Lower lobe of right lung (tissue), 2 donors: ENCODE results near the gene RCSD1. TPM values are rescaled to one million over a fixed set of nuclear protein-coding genes. Genes with fewer than 3 reads are reported as not detected.

Source experiments
- ATAC-seq, 2 donors: fragments of 200-7000 bp; cut with Tn5 transposase; one replicate each; pipeline ENCODE4 v1.9.1; 2020 to 2022; ENCODE audit warnings: mild to moderate bottlenecking in 2 of 2, moderate library complexity in 2 of 2
- DNase-seq: peaks from one replicate; pipeline ENCODE4 v3.0.0-alpha.2; 2020
- H3K27ac ChIP-seq: fragments of 200-600 bp; one replicate; pipeline ENCODE4 v1.8.0; 2022
- H3K27me3 ChIP-seq: fragments of 200-600 bp; one replicate; pipeline ENCODE4 v1.8.0; 2022; ENCODE audit warnings: low read depth
- H3K36me3 ChIP-seq: fragments of 200-600 bp; one replicate; pipeline ENCODE4 v1.8.0; 2022; ENCODE audit warnings: mild to moderate bottlenecking
- H3K4me1 ChIP-seq: fragments of 200-600 bp; one replicate; pipeline ENCODE4 v1.8.0; 2022
- H3K4me3 ChIP-seq: fragments of 200-600 bp; one replicate; pipeline ENCODE4 v1.8.0; 2022; ENCODE audit warnings: mild to moderate bottlenecking
- H3K9me3 ChIP-seq: fragments of 200-600 bp; one replicate; pipeline ENCODE4 v1.8.0; 2022
- intact Hi-C: fragments of 100-400 bp; cut with DNase I; formaldehyde crosslinking; loops from one replicate; pipeline ENCODE4 v1.11.0; 2022
- total RNA-seq: library from RNA; stranded (reverse); fragmentation: NEBNext Ultra II Directional; extraction: Animal tissue kit (Norgen Biotek cat#: 25700); gene quantifications from one replicate; pipeline ENCODE4 v1.2.1, GENCODE V29; 2021
- TF ChIP-seq, protein P1 (sequence below): fragments of 200-600 bp; IDR thresholded peaks from one replicate; pipeline ENCODE4 v1.8.0; 2022; ENCODE audit warnings: antibody characterized with exemption, mild to moderate bottlenecking
- donor health status: DM: no; HTN: yes; CAD: no; lungs with severe emphysema.

The RCSD1 gene
- total RNA-seq, 1 donor from 2014 or later = 20.7 TPM

DNA sequence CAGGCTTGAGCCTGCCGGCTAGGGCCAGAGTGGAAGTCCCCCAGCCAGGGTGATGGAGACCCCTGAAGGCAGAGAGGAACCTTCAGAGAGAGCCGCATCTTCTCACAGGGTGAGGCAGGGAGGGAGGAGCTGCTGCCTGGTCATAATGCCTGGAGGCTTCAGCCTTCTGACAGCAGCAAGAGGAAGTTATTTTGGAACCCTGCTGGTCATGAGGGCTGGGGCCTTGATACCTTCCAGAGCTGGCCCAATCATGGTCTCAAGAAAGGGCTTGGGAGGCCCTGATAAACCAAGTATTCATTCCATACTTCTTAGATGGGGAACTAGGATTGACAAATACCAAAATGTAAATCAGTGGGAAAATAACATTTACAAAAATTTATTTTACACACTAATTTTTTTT lies 65.1 kb downstream of the RCSD1 start:
- ATAC-seq = no peak
- intact Hi-C loops = no loop called here
- Histone ChIP-seq H3K9me3 (no peaks in the 10 kb centered on the region), H3K4me3 (no peak overlapping the region), H3K27ac (no peak overlapping the region), H3K27me3 (no peaks in the 10 kb centered on the region), H3K36me3 (peaks cover 81% of the 10 kb centered on the region), H3K4me1 (peaks cover 6% of the 10 kb centered on the region)
- TF ChIP-seq, protein P1, sequence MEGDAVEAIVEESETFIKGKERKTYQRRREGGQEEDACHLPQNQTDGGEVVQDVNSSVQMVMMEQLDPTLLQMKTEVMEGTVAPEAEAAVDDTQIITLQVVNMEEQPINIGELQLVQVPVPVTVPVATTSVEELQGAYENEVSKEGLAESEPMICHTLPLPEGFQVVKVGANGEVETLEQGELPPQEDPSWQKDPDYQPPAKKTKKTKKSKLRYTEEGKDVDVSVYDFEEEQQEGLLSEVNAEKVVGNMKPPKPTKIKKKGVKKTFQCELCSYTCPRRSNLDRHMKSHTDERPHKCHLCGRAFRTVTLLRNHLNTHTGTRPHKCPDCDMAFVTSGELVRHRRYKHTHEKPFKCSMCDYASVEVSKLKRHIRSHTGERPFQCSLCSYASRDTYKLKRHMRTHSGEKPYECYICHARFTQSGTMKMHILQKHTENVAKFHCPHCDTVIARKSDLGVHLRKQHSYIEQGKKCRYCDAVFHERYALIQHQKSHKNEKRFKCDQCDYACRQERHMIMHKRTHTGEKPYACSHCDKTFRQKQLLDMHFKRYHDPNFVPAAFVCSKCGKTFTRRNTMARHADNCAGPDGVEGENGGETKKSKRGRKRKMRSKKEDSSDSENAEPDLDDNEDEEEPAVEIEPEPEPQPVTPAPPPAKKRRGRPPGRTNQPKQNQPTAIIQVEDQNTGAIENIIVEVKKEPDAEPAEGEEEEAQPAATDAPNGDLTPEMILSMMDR = no peak
- no peak for DNase-seq

DNA sequence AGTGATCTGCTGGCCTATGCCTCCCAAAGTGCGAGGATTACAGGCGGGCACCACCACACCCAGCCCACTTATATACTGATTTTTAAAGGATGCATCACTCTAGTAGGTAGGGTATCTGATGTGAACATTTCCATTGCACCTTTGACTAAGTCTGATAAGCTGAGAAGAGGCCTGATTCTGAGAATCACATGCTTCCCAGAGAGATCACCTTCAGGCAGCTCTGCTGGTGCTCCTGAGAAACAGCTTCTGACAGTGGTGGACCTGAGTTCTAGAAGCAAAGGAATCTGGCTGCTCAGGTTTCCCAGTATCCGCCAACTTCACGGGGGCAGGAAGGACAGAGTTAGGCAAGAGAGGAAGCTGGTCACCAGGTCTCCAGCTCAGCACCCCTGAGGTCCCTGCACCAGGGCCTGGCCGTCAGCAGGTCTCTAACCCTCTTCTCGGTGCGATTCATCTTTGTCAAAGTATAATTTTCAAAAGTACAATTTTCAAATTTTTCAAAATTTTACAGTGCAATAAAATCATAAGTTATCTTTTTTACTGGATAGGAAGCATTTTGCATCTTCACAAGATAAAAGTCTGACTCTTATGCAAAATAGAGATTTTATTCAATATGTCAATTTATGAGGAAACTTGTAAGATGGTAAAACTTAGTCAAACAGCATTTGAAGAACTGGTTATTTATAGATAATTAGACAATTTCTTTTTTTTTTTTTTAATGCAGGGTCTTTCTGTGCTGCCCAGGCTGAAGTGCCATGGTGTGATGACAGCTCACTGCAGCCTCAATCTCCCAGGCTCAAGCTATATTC lies 65.9 kb downstream of the RCSD1 start:
- DNase-seq (no peak), ATAC-seq (no peak)
- H3K4me3 ChIP-seq = no peak overlapping the region
- H3K36me3 ChIP-seq = peaks cover 76% of the 10 kb centered on the region
- no peak overlapping the region for H3K27ac ChIP-seq
- H3K9me3 ChIP-seq = no peaks in the 10 kb centered on the region
- TF ChIP-seq, protein P1 = no peak
- intact Hi-C loops = no loop called here
- no peaks in the 10 kb centered on the region for H3K27me3 ChIP-seq
- H3K4me1 ChIP-seq = peaks cover 6% of the 10 kb centered on the region

GRCh38 chr1:167697667-167698141 lies 67.7 kb downstream of the RCSD1 start:
- ATAC-seq (peak; percentile 47 to 52), DNase-seq (peak; percentile 56)
- intact Hi-C loops = no loop called here
- Histone ChIP-seq H3K9me3 (no peaks in the 10 kb centered on the region), H3K4me3 (no peak overlapping the region), H3K27me3 (no peaks in the 10 kb centered on the region), H3K36me3 (peaks cover 67% of the 10 kb centered on the region), H3K4me1 (peaks cover 6% of the 10 kb centered on the region), H3K27ac (no peak overlapping the region)
- TF ChIP-seq, protein P1 = no peak

- Histone ChIP-seq H3K9me3 (no peaks in the 10 kb centered on the region), H3K4me1 (peaks cover 6% of the 10 kb centered on the region), H3K36me3 (peaks cover 68% of the 10 kb centered on the region), H3K4me3 (no peak overlapping the region), H3K27me3 (no peaks in the 10 kb centered on the region), H3K27ac (no peak overlapping the region)
- TF ChIP-seq, protein P1 = no peak
- ATAC-seq (no peak), DNase-seq (no peak)
- intact Hi-C loops = no loop called here
Observed at GRCh38 chr1:167698313-167698712, 68.3 kb downstream of the RCSD1 start.

GRCh38 chr1:167701510-167701909 lies 71.5 kb downstream of the RCSD1 start:
- Histone ChIP-seq H3K4me3 (no peak overlapping the region), H3K4me1 (peaks cover 6% of the 10 kb centered on the region), H3K9me3 (no peaks in the 10 kb centered on the region), H3K36me3 (peaks cover 65% of the 10 kb centered on the region), H3K27ac (no peak overlapping the region), H3K27me3 (no peaks in the 10 kb centered on the region)
- no peak for ATAC-seq
- intact Hi-C loops = no loop called here
- DNase-seq = no peak
- TF ChIP-seq, protein P1 = no peak
